GM18502 (cell line): ENCODE data around the gene PRDM11.
"Not testable (repeated sequence)": the region's sequence is repeated elsewhere in the genome, so short reads cannot be mapped to it uniquely, and the experiment has no call there.

Experiments used
- ATAC-seq: cut with Tn5 transposase; IDR thresholded peaks from one replicate; pipeline ENCODE4 v1.9.1; 2021; ENCODE audit warnings: mild to moderate bottlenecking; ENCODE audit not compliant: unreplicated experiment, poor library complexity

PRDM11 gene

DNA sequence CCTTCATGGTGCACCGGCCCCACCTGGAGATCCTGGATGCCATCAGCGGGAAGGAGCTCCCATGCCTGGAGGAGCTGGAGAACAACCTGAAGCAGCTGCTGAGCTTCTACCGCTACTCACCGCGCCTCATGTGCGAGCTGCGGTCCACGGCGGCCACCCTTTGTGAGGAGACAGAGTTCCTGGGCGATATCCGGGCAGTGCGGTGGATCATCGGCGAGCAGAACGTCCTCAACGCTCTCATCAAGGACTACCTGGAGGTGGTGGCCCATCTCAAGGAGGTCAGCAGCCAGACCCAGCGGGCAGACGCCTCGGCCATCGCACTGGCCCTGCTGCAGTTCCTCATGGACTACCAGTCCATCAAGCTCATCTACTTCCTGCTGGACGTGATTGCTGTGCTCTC is 80.5 kb downstream of the PRDM11 start:
- no peak for ATAC-seq

DNA sequence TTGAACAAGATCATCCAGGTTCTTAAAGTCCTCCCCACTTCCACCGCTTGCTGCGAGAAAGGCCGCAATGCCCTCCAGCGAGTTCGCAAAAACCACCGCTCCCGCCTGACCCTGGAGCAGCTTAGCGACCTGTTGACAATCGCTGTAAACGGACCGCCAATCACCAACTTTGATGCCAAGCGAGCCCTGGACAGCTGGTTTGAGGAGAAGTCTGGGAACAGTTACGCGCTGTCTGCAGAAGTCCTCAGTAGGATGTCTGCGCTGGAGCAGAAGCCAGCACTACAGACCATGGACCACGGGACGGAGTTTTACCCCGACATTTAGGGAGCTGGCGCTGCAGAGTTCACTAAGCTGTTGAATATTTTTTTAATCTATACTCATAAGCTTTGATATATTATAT is 81.4 kb downstream of the PRDM11 start:
- ATAC-seq, result no peak

DNA sequence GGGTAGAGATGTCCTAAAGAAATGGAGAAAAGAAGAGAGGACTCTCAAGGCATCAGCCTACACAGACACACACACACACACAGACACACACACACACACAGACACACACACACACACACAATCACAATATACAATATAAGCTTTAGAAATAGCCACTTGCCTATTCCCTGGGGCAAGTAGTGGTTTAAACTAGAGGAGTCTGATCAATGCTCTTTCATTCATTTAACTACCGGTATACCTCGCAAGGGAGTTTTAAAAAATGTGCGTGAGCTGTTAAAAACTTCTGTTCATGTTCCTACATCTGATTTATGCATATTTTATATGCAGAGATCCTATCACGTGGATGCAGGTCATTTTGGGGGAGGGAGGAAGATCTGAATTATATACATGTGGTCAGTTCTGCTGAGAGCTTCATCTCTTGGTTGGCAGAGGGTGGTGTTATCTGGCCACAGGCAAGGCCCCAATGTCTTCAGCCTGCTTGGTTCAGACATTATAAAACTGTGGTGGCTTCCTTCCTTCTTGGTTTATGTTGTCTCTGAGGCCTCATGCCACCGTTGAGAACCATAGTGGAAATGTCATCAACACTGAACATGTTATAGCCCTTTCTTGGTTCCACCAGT is 83.1 kb downstream of the PRDM11 start:
- ATAC-seq, result no peak

DNA sequence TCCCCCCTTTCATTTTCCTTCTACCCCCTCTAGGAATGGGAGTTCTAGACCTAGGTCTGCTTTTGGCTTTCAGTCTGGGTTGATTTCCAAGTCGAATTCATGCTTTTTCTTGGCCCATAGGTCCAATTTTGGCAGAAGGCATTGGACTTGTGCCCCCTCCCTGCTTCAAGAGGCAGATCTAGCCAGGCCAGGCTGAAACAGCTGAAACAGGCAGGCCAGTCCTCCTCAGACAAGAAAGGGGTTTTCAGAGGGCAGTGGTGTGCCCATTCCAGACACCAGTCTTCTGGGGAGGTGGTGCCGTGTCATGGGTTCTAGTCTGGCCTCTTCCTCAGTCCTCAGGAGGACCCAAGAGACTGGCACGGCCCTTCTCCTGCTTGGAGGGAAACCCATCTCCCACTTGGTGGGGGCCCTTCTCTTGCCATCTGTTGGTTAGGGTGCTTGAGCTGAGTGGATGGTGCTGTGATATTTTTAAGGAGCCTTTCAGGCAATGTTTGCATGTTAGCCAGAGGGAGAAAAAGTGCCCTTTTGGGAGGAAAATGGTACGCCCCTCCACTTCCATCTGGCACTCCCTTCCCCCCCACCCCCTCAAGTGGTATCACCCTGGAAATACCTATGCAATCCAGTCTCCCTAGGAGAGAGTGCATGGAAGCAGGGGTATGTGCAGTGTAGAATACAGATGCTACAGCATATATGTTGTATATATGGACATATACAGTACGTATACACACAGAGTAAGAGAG is 86.1 kb downstream of the PRDM11 start:
- no peak for ATAC-seq

DNA sequence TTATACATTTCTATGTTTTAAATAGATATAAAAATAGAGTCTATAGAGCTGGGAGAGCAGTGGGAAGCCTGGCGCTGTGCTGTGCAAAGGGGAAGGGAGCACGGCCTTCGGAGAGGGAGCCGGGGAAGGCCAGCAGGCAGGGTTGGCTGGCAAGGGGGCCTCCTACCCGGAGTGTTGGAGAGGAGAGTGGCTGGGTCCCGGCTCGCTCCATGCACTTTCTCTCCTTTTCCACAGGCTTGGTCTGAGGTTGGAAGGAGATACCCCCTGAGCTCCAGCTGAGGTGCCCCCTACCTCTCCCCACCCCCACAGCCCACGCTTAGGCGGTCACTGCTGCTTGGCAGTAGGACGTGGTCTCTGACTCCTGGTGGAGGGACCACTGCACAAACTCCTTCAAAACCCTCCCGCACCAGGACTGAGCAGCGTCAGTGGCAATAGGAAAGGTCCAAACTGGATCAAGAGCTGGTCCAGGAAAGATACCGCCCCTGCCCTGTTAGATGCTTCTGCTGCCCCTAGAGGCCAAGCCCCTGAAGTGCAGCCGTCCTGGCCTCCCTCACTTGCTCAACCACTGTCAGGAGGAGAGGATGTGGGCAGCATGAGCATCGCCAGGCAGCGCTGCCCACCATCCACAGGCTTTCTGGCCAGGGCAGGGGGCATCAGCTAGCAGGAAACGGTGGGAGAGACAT is 86.8 kb downstream of the PRDM11 start:
- ATAC-seq, result peak; percentile 78

DNA sequence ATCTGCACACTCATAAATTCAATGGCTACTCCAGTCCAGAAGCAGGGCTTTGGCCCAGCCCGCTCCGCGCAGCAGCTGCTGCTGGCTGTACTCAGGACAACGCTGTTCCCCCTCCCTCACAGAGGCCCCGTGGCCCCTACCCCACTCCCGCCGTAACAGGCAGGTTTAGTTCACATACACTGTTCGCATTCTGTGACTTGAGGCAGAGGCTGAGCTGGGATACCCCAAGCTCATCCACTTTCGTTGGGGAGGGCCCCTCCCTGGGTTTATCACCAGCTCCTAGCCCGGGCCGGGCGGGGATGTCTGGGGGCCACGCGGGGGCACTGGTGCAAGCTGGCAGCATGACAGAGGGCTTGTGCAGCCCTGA is 87.3 kb downstream of the PRDM11 start:
- no peak for ATAC-seq

DNA sequence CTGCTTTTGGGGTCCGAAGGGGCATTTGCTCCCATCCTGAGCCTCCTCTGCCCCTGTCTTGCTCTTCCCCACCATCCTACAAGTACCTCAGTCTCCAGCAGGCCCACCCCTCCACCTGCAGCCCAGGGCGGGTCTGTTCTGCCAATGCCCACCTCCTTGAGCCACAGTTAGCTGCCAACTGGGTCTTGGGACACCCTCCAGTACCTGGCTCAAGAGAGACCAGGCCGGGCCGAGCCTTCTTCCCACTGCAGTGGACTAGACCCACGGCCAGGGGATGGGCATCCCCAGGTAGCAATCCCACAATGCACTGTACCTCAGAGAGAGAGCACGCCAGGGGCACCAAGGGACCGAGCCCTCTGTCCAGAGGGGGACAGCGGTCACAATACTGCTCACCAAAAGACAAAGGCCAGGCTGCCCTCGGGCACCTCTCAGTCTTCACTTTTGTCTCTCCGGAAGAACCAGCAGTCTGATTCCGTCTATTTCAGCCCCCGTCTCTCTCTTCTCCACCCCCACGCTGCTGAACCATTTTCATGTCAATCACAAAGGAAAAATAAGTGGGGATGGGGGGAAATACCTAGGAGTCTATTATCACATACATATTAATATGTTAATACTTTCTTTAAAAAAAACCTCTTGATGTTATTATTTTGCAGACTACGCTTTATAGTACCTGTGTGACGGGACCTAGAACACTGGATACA is 88.0 kb downstream of the PRDM11 start:
- ATAC-seq, result no peak

DNA sequence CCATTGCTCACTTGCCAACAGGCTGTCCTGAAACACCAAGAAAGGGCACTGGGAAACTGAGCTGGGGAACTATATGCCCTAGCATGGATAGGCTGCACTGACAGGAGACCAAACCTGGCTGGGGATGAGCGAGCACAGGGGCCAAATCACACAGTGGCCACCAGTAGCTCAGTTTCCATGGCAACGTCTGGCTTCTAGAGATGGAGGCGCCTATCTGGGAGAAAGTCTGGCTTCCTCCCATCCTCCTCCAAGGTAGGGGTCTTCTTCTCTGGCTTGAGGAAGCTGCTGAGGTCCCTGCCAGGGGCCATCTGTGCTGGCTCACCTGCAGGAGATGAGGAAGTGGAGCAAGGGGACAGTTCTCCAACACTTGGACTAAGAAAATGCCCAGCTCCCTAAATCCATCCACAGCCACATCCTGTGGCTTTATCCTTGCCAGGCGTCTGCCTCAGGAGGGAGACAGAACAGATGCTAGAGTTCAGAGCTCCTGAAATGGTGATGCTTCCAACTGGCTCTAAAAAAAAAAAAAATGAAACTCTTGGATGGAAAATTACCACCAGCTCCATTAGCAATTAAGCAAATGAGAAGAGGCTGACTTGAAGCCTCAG is 91.4 kb downstream of the PRDM11 start:
- ATAC-seq, result no peak

DNA sequence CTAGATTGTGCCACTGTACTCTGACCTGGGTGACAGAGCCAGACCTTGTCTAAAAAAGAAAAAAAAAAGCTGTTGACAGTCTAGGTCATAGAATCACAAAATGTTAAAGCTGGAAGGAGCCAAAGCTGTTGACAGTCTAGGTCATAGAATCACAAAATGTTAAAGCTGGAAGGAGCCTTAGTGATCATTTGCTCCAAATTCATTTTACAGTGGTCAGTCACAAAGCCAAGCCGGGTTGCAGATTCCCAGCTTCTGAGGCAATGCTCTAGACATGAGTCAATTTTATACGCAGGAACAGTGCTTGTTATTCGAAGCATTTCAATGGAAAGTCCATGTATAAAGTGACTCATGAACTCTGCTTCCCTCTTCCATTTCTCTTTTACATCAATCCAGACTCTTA is 92.3 kb downstream of the PRDM11 start:
- no peak for ATAC-seq

DNA sequence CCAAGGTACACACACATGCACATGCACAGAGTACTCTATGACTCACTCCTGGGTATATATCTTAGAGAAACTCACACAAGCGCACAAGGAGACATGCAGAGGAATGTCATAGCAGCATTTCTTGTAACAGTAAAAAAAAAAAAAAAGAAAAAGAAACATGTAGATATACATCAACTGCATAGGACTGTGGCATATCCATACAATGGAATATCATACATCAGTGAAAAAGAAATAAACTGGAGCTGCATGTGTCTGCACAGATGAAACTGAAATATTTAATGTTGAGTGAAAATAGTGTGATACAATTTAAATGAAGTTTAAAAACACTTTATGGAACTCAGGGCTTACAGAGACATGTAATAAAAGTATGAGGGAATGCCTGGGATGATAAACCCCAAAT is 93.3 kb downstream of the PRDM11 start:
- ATAC-seq, result no peak

DNA sequence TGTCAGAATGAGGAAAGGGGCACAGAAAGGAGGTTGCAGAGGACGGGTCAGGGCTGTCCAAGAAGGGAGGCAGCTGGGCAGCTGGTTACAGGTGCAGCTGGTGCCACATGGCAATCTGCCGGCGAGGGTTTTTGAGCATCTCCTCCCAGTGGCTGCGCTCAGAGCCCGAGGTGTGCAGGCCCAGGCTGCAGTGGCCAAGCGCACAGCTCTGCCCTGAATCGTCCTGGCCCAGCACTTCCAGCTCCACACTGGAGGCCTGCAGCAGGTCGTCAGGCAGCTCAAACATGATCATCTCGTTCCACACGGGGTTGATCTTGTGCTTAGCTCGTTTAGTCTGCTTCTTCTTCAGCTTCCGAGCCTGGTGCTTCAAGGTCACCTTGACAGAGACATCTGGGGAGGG is 97.5 kb downstream of the PRDM11 start:
- no peak for ATAC-seq

DNA sequence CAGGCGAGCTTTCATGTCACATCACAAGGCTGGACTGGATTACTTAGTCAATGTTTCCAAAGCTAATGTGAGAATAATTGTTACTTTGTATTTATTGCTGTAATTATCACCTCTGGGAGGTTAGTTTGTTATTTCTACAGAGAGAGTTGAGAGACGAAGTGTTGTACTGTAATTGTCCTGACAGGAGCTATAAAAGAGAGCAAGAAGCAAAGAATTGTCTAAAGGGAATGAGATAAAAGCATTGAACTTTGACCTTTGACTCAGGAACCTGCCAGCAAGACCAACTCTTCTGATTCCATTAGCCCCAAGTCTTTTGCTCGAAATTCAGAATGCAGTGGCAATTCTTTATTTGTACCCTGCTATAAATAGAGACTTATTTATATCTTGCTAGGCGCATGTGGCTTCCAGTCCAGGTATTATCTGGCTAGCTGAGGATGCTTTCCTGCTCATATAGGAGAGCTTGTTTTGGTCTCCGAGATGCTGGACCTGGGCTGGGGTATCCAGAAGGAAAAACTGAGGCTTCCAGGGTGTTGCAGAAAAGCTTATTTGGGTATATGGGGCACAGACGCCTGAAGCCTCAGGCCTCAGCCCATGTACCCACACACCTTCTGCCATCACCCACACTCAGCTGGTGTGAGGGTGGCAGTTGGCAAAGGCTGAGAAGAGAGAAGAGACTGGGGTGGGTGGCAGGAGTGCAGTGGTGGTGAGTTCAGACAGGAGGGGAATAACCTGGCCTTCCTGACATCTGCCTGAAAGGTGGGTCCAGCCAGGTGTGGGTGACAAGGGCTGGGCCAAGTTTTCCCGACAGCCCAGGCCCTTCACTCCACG is 99.0 kb downstream of the PRDM11 start:
- ATAC-seq, result no peak

DNA sequence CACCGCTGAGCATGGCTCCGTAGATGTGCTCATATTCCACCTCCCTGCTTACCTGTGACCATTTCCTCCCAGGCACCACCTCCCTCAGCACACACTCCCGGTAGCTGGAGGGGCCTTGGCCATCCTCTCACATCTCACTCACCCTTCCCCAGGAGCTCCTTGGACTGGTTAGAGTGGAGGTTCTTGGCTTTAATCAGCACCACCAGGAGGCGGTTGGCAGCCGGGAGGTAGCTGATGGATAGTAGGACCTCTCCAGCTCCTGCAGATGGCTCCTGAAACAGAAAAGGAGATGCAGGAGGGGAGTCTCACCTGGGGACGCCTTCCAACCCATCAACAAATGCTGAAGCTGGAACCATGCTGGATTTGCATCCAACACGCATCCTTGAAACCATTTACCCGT is 99.8 kb downstream of the PRDM11 start:
- ATAC-seq, result no peak

DNA sequence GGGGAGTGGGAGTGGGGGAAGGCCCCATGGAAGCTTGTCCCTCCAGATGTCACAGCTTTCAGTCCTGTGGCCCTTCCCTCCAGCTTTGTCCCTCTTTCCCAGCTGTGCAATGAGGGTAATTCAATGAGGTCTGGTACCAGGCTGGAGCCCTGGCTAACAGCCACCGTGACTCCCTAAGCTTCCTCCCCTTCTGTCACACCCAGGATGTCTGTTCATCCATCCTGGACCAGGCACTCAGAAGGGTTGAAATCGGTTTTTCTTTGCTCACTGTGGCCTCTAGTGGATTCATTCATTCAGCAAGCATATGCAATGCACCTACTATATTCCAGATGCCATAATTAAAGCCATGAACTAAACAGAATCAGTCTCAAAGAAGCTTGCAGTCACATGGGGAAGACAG is 101.0 kb downstream of the PRDM11 start:
- no peak for ATAC-seq

DNA sequence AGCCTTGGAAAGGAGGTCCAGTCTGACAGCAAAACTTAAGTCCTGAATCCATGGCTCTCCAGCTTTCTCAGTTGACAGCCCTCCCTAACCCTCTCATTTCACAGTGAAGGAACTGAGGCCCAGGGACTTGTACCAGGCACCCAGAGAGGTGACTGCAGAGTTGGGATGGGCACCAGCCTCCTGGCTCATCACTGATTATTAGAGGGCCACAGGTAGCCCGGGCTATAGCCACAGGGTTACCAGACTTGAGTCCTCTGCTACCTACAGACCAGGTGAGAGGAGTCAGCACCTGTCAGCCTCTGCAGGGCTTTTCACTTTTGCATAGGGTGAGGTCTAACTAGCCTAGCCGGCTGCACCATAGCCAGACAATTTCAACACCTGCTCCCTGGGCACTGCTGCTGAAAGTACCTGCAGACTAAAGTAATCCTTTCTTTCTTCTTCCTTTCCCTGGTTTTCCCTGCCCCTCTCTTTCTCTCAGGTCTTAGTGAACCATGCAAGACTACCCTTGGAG is 102.1 kb downstream of the PRDM11 start:
- ATAC-seq, result no peak

DNA sequence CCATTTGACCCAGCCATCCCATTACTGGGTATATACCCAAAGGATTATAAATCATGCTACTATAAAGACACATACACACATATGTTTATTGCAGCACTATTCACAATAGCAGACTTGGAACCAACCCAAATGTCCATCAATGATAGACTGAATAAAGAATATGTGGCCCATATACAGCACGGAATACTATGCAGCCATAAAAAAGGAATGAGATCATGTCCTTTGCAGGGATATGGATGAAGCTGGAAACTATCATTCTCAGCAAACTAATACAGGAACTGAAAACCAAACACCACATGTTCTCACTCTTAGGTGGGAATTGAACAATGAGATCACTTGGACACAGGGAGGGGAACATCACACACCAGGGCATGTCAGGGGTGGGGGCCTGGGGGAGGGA is 102.9 kb downstream of the PRDM11 start:
- ATAC-seq, result not testable (repeated sequence)

DNA sequence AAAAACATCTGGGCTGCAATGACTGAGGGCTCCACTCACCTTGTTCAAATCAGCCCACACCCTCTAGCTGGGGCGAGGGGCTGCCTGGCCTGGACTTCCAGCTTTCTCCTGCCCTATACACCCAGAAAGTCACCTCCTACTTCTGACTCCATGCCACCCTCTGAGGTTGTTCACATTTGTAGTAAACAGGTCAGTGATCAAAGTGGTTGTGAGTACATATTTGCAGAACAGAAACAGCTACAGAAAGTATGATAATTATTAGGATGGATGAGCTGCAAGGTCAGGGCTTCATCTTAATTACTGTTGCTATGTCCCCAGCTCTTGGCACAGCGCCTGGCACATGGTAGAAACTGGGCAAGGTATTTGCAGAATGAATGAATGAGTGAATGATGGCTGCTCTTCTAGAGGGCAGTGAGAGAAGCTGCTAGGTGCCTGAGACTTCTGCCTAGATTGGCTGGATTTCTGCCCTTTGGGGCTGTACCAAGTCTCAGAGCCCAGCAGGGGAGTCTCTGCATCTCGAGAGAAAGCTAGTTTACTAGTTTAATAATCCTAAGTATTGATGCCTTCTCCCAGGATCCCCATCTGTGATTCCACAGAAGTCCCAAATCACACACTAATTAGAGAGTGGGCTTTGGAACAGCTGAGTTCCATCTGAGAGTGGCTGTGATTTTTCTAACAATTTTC is 103.7 kb downstream of the PRDM11 start:
- no peak for ATAC-seq

DNA sequence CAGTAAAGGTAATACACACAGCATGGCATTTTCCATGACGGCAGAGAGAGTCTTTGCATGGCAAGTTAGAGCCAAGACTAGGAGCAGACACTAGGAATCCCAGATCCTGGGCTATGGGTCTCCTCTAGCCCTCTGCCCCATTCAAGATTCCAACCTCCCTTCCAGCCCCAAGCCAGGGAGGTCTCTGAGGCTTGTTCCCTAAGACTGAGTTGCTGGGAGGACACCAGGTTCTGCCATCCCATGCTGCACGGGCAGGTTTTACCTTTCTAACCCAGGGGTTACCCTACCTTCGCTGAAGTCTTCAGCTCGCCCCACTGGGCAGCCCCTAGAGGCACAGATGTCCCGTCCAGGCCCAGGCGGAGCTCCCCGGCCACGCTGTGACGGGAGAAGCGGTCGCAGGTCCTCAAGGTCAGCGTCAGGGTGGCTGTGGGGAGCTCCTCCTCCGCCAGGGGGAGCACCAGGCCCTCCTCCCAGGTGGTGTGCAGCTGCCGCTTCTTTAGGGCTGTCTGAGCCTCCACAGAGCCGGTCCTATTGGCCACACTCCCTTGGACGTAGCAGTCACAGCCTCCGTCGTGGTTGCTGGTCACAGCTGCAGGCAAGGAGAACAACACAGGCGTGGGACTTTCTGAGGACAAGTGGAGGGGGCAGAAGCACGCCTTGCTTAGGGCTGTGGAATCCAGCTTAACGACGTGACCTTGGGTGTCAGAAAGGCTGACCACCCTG is 105.9 kb downstream of the PRDM11 start:
- ATAC-seq, result peak; percentile 50

DNA sequence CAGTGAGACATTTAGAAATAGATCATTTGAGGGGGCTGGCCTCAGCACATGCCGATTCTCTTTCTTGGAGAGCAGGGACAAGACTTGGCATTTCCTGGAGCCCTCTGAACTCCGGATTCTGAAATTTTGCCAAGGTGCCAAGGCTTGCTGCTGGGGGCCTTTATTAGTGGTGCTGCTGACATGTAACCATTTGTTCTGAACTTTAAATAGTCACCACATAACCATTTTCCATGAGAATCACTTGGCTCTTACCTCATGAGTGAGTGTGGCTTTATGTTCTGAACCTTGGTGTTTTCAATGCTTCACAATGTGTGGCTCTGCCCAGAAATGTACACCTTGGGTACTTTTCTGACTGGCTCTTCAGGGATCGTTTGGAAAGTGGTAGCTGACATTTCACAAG is 106.4 kb downstream of the PRDM11 start:
- no peak for ATAC-seq
